MM.1S (cell line): ENCODE results near the gene IL1A.

ENCODE experiments used
- DNase-seq: peaks from one replicate; pipeline ENCODE4 v3.0.0-alpha.2; 2015
- H2AFZ ChIP-seq: fragments of 300-600 bp; sonication (generic); 2 replicates; pipeline ENCODE4 v1.6.0; 2016; ENCODE audit warnings: antibody characterized with exemption, low read length
- H3F3A ChIP-seq: fragments of 300-600 bp; sonication (generic); 2 replicates; pipeline ENCODE4 v1.6.1; 2016; ENCODE audit warnings: mild to moderate bottlenecking, antibody characterized with exemption, low read length, moderate library complexity, mixed read lengths; ENCODE audit not compliant: insufficient read depth
- H3K27ac ChIP-seq: fragments of 300-600 bp; sonication (generic); 2 replicates; pipeline ENCODE4 v1.5.1; 2016; ENCODE audit warnings: mild to moderate bottlenecking, low read length
- H3K27me3 ChIP-seq: fragments of 300-600 bp; sonication (generic); replicated peaks from 2 replicates; pipeline ENCODE4 v1.6.0; 2016; ENCODE audit warnings: low read length; ENCODE audit not compliant: insufficient read depth
- H3K36me3 ChIP-seq: fragments of 300-600 bp; sonication (generic); replicated peaks from 2 replicates; pipeline ENCODE4 v1.6.1; 2016; ENCODE audit warnings: mild to moderate bottlenecking, low read length, mixed read lengths; ENCODE audit not compliant: insufficient read depth
- H3K4me1 ChIP-seq: fragments of 300-600 bp; sonication (generic); 2 replicates; pipeline ENCODE4 v1.6.1; 2016; ENCODE audit warnings: low read length, mixed read lengths
- H3K4me2 ChIP-seq: fragments of 300-600 bp; sonication (generic); 2 replicates; pipeline ENCODE4 v1.6.0; 2016; ENCODE audit warnings: low read depth, low read length
- H3K4me3 ChIP-seq: fragments of 300-600 bp; sonication (generic); 2 replicates; pipeline ENCODE4 v1.5.1; 2016; ENCODE audit warnings: low read length, mixed read lengths
- H3K79me2 ChIP-seq: fragments of 300-600 bp; sonication (generic); 2 replicates; pipeline ENCODE4 v1.6.1; 2016; ENCODE audit warnings: mixed run types, low read length, mixed read lengths
- H3K9ac ChIP-seq: fragments of 300-600 bp; sonication (generic); 2 replicates; pipeline ENCODE4 v1.6.1; 2016; ENCODE audit warnings: low read length, mixed read lengths
- H3K9me2 ChIP-seq: fragments of 300-600 bp; sonication (generic); replicated peaks from 2 replicates; pipeline ENCODE4 v1.6.1; 2016; ENCODE audit warnings: mild to moderate bottlenecking, low read length, mixed read lengths; ENCODE audit not compliant: insufficient read depth
- H3K9me3 ChIP-seq: fragments of 300-600 bp; sonication (generic); replicated peaks from 2 replicates; pipeline ENCODE4 v1.6.1; 2016; ENCODE audit warnings: mild to moderate bottlenecking, low read length, mixed read lengths; ENCODE audit not compliant: insufficient read depth
- H4K20me1 ChIP-seq: fragments of 300-600 bp; sonication (generic); 2 replicates; pipeline ENCODE4 v1.6.1; 2016; ENCODE audit warnings: mild to moderate bottlenecking, low read length, moderate library complexity, mixed read lengths; ENCODE audit not compliant: insufficient read depth
- CTCF ChIP-seq: fragments of 300-600 bp; sonication (generic); IDR thresholded peaks from 2 replicates; pipeline ENCODE4 v1.5.1; 2016; ENCODE audit warnings: antibody characterized with exemption, low read length, mixed read lengths
- EZH2 ChIP-seq: fragments of 300-600 bp; sonication (generic); optimal IDR thresholded peaks from 2 replicates; pipeline ENCODE3; 2017; ENCODE audit warnings: low read depth, mild to moderate bottlenecking, antibody characterized with exemption, low read length, mixed read lengths
- EZH2phosphoT487 ChIP-seq: fragments of 300-600 bp; sonication (generic); IDR thresholded peaks from 2 replicates; pipeline ENCODE4 v1.6.1; 2018; ENCODE audit warnings: antibody characterized with exemption, low read length

Gene IL1A

DNA sequence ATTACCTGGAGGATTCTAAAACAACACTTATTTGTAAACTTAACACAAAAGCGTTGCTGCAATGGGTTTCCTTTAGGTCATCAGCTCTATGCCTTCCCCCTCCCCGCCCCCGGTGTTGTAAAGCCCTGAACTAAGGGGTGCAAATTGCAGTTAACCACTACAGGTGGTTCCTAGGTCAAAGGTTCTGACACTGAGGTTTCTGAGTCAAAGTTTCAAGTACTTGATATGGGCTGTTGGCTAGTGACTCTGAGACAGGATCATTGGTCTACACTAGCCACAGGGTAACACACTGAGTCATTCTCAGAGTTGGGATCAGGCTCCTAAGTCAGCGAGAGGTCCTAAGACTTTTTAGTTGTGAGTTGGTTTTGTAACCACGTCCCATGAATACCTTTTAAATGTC lies 36.8 kb upstream of the IL1A start:
- H2AFZ ChIP-seq = no peak overlapping the region
- no peaks in the 10 kb centered on the region for H3K9me3 ChIP-seq
- no peak overlapping the region for H3K4me2 ChIP-seq
- no peaks in the 10 kb centered on the region for H3K4me1 ChIP-seq
- DNase-seq = no peak
- no peaks in the 10 kb centered on the region for H3K79me2 ChIP-seq
- H3K4me3 ChIP-seq = no peak overlapping the region
- no peak overlapping the region for H3K9ac ChIP-seq
- H4K20me1 ChIP-seq = no peaks in the 10 kb centered on the region
- no peaks in the 10 kb centered on the region for H3K36me3 ChIP-seq
- no peaks in the 10 kb centered on the region for H3K27me3 ChIP-seq
- TF ChIP-seq EZH2phosphoT487 (no peak), EZH2 (no peak), CTCF (no peak)
- no peaks in the 10 kb centered on the region for H3F3A ChIP-seq
- no peaks in the 10 kb centered on the region for H3K9me2 ChIP-seq
- no peak overlapping the region for H3K27ac ChIP-seq

DNA sequence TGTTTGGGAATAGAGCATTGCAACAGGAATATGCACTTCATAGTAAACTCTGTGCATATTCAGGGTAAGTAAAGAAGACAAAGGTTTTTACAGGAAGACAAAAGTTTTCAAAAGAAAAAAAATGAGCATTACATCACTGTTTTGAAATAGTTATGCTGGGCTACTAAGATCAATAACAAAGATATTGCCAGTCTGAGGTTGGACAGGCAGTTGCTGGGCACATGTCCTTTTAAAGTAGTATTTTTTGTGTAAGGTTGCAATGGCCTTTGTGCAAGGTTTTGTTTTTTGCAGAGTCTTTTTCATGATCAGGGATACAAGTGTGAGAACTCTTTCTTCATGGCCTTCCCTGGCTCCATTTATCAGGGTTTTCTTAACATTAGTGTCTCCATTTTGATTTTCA lies 36.0 kb upstream of the IL1A start:
- Histone ChIP-seq H3K9me2 (no peaks in the 10 kb centered on the region), H4K20me1 (no peaks in the 10 kb centered on the region), H3K4me2 (no peak overlapping the region), H2AFZ (no peak overlapping the region), H3K36me3 (no peaks in the 10 kb centered on the region), H3K27me3 (no peaks in the 10 kb centered on the region), H3K27ac (no peak overlapping the region), H3K9ac (no peak overlapping the region), H3K4me1 (no peaks in the 10 kb centered on the region), H3K79me2 (no peaks in the 10 kb centered on the region), H3F3A (no peaks in the 10 kb centered on the region), H3K4me3 (no peak overlapping the region), H3K9me3 (no peaks in the 10 kb centered on the region)
- no peak for DNase-seq
- TF ChIP-seq CTCF = no peak
- TF ChIP-seq EZH2 = no peak
- TF ChIP-seq EZH2phosphoT487 = no peak

DNA sequence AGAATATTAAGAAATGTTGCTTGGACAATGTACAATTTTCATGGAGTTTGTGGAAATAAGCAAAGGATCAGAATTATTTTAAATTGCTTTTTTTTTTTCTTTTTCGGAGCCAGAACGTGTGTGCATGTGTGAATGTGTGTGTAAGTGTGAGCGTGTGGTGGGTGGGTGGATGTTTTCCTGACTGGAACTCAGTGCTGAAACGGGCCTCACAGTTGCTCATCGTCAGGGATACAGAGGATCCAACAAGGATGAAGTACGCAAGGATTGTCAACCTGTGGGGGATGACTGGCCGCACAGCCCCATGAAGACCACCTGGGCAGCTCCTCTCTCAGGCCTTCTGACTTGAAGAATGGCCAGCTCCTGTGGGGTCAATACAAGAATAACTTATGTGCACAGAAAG lies 34.8 kb upstream of the IL1A start:
- Histone ChIP-seq H3F3A (no peaks in the 10 kb centered on the region), H2AFZ (no peak overlapping the region), H3K27me3 (no peaks in the 10 kb centered on the region), H3K9ac (no peak overlapping the region), H3K4me1 (no peaks in the 10 kb centered on the region), H3K9me3 (no peaks in the 10 kb centered on the region), H3K9me2 (no peaks in the 10 kb centered on the region), H3K79me2 (no peaks in the 10 kb centered on the region), H4K20me1 (no peaks in the 10 kb centered on the region), H3K27ac (no peak overlapping the region), H3K36me3 (no peaks in the 10 kb centered on the region), H3K4me3 (no peak overlapping the region), H3K4me2 (no peak overlapping the region)
- TF ChIP-seq EZH2 (no peak), CTCF (no peak), EZH2phosphoT487 (no peak)
- DNase-seq = no peak
